Measurements from ENCODE around the gene PNPLA2.

PNPLA2 gene

DNA sequence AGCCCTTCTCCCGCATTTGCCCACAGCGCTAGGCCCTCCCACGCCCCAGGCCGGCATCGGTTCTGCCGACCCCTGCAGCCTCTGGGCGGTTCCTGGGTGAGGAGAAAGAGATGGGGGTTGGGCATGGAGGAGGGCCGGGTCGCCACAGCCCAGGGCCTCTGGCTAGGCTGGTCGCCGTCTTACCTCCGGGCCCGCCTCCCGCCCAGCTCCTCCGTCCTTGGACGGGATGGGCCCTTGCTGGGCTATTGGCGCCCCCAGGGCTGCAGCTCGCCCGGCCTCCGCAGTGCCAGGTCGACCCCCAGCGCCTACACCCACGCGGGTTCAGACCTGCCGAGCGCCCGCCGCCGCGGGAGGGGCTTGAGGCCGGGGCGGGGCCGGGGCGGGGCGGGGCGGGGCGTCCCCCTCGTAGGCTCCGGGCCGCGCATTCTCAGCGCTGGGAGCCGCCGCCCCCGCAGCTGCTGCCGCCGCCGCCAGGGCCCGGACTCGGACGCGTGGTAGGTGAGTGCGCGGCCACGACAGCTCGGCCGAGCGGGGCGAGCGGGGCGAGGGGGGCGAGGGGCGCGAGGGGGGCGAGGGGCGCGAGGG lies 13.9 kb downstream of the PNPLA2 start, which contains the start of gene CD151:
Gene CD151, plus strand, starts transcription at position 424 of the 585 bp plus-strand sequence. CDS start 3,118 bp downstream, outside the sequence.
- DNase-seq, result no peak

- DNase-seq, result peak; percentile 39
Measured at GRCh38 chr11:833114-833791, 14.5 kb downstream of the PNPLA2 start.

DNA sequence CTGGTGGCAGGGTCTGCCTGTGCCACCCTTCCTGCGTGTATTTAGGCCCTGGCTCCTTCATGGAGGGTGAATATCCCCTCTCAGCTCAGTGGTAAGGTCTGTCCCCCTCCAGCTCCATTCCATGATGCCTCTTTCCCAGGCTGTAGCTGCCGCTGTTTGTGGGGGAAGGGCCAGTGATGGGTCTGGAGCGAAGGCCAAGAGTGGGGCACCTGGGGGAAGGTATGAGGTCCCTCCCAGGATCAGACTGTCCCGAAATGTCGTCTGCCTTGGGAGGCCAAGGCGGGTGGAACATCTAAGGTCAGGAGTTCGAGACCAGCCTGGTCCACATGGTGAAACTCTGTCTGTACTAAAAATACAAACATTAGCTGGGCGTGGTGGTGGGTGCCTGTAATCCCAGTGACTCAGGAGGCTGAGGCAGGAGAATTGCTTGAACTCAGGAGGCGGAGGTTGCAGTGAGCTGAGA lies 15.2 kb downstream of the PNPLA2 start:
- no peak for DNase-seq

DNA sequence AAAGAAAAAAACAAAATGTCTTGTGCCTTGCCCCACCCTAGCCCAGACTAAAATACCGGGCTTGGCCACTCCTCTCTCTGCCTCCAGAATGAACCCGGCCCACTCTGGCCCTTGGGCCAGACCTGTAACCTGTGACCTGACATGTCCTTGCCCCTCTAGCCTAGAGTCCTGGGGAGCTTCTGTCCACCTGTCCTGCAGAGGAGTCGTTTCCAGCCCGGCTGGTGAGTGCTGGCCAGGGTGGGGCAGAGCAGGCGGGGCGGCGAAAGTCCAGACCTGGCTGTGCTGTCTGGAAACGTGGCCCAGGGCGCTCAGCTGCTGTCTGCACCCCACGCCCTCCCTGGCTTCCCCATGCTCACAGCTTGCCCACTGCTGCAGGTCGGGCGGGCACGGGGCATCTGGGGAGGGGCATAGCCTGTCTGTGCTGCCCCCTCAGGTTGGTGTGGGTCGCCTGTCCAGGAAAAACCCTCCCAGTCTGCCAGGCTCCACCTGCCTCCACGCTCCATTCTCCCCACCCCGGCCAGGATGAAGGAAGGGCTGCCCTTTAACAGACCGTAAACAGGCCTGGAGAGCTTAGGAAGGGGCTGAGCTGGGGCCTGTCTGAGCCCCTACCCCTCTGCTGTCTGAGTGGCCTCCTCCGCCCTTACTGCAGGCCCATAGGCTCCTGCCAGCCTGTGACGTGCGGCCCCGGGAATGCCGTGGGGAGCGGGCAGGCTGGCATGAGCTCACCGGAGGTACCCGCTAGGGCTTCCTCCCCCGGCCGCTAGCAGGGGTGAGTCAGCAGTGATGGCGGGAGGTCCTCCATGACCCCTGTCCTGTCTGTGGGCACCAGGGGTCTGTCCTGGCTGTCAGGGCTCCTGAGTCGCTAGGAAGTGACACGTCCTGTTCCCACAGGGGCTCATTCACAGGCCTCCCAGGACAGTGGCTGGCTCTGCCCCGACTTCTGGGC lies 15.9 kb downstream of the PNPLA2 start:
- DNase-seq, result no peak

GRCh38 chr11:836274-836673 lies 17.6 kb downstream of the PNPLA2 start:
- DNase-seq, result no peak

GRCh38 chr11:836700-837099 lies 18.0 kb downstream of the PNPLA2 start:
- no peak for DNase-seq

DNA sequence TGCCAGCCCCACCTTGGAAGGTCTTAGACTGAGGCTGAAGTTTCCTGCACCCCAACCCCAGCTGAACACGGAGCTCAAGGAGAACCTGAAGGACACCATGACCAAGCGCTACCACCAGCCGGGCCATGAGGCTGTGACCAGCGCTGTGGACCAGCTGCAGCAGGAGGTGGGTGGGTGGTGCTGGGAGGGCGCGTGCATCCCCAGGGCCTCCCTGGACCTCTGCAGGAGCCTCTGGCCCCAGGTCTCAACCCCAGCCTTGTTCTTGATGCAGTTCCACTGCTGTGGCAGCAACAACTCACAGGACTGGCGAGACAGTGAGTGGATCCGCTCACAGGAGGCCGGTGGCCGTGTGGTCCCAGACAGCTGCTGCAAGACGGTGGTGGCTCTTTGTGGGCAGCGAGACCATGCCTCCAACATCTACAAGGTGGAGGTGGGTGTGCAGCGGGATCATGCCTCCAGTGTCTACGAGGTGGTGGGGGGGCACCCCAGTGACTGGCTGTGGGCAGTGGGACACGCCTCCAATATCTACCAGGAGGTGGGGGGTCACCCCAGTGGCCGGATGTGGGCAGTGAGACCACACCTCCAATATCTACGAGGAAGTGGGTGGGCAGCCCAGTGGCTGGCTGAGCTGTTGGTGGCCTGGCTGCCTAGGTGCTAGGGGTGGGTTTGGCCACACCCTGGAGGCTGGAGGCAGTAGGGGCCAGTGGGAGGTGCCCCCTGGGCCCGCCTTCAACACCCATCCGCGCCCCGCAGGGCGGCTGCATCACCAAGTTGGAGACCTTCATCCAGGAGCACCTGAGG lies 18.7 kb downstream of the PNPLA2 start:
- DNase-seq, result no peak

- DNase-seq, result no peak
Measured at GRCh38 chr11:837990-838307, 19.2 kb downstream of the PNPLA2 start.

- no peak for DNase-seq
Measured at GRCh38 chr11:838441-839279, 19.9 kb downstream of the PNPLA2 start.

DNA sequence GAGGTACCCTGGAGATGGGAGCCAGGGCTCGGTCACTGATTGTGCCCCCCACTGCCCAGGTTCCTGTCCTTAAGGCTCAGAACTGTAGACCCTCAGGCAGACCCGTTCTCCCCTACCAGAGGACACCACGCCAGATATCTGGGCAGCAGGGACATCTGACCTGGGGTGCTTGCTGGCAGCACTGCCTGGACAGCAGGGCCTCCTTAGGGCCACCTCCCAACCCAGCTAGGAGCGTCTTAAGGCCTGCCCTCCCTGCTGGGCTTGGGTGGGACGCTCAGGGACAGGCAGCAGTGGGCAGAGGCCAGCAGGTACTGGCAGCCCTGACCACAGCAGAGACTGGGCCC lies 20.5 kb downstream of the PNPLA2 start:
- no peak for DNase-seq

DNA sequence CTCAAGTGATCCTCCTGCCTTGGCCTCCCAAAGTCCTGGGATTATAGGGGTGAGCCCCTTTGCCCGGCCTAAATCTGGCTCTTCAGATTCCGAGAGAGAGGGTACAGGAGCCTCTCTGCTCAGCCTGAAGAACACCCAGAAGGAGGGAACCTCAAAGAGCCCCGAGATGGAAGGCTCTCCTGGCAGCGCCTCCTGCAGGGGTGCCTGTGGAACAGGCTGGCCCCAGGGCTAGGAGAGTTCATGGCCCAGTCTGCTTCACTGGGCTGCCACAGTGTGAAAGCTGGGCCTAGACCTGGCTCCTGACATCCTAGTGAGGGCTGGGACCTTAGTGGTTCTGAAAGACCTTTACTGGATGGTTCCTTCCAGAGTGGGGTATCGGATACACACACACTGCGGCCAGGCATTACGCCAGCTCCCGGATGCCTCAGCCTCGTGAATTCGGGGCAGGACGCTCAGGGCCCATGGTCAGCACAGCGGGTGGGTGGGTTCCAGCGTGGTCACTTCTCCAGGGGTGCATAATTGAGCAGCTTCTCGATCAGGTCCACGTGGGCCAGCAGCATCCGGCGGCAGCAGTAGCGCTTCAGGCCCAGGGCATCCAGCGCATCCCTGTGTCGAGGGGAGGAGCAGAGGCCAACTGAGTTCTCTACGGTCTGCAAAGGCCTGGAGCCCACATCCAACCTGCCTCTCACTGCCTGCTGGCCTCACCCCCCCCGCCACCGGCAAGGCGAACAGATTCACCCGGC lies 21.3 kb downstream of the PNPLA2 start:
- DNase-seq, result no peak

- no peak for DNase-seq
Measured at GRCh38 chr11:841981-842369, 23.3 kb downstream of the PNPLA2 start.

GRCh38 chr11:842370-843002 lies 23.8 kb downstream of the PNPLA2 start, which contains the start of the genes POLR2L and TSPAN4:
Gene POLR2L (minus strand): TSS chr11:842529. CDS start chr11:842508, 21 bp downstream.
Gene TSPAN4 (plus strand): TSS chr11:842852. CDS start chr11:850305, 7,453 bp downstream.
- DNase-seq, result peak; percentile 83

DNA sequence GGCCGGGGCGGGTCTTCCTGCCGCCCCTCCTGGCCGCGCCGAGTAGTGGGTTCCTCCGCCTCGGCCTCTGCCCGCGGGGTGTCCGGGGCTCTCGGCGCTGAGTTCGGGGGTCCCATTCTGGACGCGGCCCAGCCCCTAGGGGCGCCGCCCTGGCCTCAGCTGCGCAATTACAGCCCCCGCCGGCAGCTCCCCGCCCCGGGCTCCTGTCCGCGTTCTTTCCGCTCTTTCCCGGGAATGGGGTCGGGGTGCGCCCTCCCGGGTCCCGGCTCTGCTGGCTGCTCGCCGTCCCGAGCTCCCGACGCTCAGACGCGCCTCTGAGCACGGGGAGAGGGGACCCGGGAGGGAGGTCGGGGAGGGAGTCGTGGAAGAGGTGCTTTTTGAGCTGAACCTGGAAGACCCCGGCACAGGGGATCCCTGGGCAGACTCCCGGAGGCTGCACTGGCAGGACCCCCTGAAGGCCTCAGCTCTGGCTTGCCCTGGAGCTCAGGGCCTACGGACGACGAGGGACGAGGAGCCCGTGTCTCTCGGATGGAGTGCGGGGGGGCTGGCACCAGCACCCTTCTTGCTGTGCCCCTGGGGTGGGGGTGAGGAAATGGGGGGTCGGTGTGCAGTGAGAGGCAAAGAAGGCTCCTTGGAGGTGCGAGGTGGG lies 24.5 kb downstream of the PNPLA2 start:
- no peak for DNase-seq

DNA sequence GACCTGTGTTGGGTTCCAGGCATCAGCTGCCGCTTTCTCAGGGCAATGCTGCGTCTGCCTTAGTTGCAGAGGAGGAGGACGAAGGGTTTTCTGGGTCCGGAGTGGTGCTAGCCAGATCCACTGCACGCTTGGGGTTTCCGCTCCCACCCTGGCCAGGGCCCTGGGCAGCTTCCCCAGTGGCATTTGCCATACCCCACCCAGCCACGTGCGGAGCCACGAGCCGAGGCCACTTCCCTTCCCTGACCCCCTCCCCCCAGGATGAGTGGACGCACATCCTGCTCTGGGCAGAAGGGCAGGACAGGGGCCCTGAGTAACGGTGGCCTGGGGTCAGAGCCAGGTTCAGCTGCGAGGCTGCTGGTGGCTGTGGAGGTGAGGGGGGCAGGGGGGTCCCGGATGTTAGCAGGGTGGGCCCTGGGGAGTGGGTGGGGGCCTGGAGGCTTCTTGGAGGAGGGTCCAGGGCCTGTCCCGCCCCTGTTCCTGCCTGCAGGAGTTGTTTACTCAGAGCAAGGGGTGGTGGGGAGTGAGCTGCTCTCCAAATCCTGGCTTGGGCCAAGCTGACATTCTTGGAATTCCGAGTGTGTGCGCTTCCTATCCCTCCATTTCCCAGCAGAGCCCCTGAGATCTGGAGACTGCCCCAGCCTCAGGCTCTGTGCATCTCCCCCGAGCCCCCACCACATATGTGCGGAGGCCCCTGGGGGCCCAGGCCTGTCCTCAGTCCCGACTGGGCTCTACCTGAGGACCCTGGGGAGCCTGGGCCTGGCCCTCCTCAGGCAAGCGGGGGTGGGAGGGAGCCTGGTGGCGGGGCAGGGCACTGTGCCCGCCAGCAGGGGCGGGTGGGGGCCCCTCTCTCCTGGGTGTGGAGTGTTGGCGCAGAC lies 25.3 kb downstream of the PNPLA2 start:
- no peak for DNase-seq

DNA sequence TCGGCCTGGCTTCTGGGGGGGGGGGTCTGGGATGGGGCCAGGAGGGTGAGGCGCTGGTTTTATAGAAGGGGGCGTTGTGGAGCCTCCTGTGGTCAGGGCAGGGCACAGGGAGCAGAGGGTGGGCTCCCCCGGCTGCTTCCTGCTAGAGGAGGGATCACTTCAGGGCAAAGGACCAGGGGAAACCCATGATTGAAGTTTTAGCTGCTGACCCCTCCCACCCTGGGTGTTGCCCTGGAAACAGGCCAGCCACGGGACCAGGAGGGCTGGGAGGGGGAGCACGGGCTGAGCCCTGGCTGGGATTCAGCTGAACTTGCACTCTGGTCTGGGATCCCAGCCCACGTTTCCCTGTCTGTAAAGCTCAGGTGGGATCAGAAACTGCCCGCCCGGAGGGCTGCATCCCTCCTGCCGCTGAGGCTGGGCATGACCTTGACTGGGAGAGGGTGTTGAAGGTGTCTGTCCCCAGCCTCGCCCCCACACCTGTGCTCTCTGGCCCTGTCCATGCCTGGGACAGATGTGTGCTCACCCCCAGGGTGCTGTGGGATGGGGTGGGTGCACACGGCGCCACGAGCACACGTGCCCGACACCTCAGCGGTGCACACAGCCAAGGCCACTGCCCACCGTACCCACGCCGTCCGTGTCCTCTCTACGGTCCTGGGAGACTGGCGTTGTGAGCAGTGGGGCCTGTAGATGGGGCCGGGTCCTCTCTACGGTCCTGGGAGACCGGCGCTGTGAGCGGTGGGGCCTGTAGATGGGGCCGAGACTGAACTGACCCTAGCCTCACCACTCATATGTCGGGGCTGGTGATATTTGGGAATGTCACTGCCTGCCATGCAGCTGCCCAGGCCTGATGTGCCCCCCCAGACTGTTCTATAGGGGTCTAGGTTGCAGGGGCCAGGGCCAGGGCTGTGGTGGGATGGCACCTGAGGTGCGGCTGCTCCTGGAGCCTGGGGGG lies 26.3 kb downstream of the PNPLA2 start:
- DNase-seq, result no peak

GRCh38 chr11:845872-846495 lies 27.3 kb downstream of the PNPLA2 start:
- no peak for DNase-seq

Measured in activated gamma-delta T cell (primary cell).